ENCODE results near the gene MYO18B.

The MYO18B gene

GRCh38 chr22:25774575-25775026, 32.6 kb downstream of the MYO18B start:
- no peak for DNase-seq (ENCODE audit: low read depth in 2 of 2)

- DNase-seq (ENCODE audit: low read depth in 2 of 2): no peak
These were observed 33.5 kb downstream of the MYO18B start for GRCh38 chr22:25775531-25775930.

- DNase-seq (ENCODE audit: low read depth in 2 of 2): no peak
These were observed 35.4 kb downstream of the MYO18B start for GRCh38 chr22:25777411-25777810.

GRCh38 chr22:25777870-25778269, 35.9 kb downstream of the MYO18B start:
- no peak for DNase-seq (ENCODE audit: low read depth in 2 of 2)

GRCh38 chr22:25779426-25779825, 37.4 kb downstream of the MYO18B start:
- no peak for DNase-seq (ENCODE audit: low read depth in 2 of 2)

- no peak for DNase-seq (ENCODE audit: low read depth in 2 of 2)
These were observed 37.9 kb downstream of the MYO18B start for GRCh38 chr22:25779890-25780289.

DNA sequence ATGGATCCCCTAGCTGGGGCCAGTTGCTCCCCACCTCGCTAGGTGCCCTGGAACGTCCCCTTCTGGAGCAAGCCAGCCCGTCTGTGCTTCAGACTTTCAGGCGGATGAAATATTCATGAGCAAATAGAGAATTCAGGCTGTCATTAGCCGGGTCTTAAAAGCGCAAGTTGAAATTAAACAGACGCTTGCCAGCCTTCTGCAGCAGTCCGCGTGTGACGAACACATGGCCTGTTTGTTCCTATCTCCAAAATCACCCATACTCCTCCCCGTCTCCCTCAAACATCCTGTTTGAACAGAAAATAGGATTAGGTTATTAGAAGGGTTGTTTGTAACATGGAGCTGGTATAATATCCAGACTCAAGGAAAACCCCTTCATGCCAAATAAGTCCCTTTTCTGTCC, 38.7 kb downstream of the MYO18B start:
- no peak for DNase-seq (ENCODE audit: low read depth in 2 of 2)

DNA sequence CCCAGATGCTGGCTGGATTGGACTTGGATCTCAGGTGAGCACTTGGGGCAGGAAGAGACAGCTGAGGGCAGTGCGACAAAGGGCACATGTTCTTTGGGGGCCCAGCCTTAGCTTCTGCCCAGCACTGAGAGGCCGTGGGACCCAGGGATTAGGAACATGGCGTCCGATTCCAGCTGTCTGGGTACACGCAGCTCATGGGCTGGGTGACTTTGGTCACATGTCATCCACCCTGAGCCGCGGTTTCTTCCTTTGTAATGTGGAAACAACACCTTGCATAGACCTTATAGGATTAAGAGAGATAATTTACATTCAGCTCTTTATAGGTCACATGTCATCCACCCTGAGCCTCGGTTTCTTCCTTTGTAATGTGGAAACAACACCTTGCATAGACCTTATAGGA, 39.8 kb downstream of the MYO18B start:
- DNase-seq (ENCODE audit: low read depth in 2 of 2): no peak

- DNase-seq (ENCODE audit: low read depth in 2 of 2): no peak
These were observed 40.8 kb downstream of the MYO18B start for GRCh38 chr22:25782831-25783230.

DNA sequence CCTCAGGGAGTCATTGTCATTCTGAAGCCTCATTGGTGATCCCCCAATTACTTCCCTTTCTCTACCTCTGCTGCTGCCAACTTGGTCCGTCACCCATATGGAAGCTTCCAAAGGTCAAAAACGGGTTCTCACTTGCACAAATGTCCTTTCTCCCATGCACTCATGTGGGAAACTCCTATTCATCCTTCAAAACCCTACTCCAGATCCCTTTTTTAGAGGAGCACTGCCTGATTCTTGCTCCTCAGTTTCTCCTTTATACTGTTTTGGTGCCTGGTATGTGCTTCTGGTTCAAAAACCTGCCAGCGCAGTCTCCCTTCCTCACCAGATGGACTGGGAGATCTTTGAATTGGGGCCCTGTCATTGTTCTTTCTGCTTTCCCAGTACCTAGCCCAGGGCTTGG, 41.9 kb downstream of the MYO18B start:
- no peak for DNase-seq (ENCODE audit: low read depth in 2 of 2)

DNA sequence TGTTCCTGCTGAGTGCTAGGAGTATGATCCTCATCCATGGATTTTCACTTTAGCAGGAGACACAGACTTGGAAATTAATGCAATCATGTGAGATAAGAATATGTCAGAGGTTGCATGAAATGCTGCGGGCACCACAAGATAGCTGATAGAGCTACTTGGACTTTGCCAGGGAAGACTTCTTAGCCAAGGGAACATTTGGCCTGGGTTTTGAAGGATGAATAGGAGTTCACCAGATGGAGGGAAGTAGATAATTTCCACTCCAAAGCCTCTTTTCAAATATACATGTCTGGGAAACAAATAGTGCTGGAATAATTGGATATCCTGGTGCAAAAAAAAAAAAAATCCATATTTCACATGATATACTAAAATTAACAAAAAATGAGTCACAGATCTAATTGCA, 44.2 kb downstream of the MYO18B start:
- no peak for DNase-seq (ENCODE audit: low read depth in 2 of 2)

DNA sequence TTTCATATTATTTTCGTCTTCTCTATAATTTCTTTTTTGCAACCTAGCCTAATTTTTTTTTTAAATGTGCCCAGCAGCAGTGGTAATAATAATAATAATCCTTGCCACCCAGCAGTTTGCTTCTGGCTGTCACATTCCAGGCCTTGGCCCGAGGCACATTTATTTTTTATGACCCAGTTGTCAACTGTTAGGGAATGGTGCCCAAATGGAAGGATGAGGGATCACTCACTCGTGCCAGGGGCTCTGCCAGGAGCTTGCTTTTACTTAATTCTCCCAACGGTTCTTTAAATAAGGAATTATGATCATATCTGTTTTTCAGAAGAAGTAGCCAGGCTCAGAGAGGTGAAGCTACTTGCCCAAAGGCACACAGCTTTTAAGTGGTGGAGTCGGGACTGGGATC, 49.6 kb downstream of the MYO18B start:
- no peak for DNase-seq (ENCODE audit: low read depth in 2 of 2)

GRCh38 chr22:25795478-25795877, 53.5 kb downstream of the MYO18B start:
- DNase-seq (ENCODE audit: low read depth in 2 of 2): no peak

DNA sequence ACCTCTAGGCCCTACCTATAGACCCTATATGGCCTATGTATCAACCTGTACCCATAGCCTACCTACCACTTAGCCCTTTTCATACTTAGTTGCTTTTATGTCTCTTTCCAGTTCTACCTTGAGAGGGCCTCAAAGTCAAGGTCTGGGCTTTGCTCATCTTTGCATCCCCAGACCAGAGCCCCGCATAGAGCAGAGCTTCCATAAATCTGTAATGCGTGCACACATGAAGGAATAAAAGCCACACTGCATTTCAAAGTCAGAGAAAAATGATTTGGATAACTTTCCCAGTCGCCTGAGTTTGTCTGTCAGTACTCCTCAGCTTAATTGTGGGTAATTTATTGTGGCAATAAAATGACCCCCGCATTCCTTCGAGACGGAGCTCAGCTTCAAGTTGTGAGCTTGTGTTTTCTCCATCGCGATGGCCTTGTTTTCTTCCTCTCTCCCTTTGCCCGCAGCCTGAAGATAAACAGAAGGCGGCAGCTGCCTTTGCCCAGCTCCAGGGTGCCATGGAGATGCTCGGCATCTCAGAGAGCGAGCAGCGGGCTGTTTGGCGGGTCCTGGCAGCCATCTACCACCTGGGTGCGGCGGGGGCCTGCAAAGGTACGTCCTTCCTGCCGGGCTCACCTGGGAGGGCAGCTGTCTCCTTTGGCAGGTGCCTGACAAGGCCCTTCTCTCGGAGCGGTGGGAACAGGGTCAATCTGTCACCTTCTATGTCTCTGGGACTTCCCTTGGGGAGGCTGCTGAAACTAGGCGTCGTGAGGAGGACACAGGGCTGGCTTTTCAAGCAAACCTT, 55.7 kb downstream of the MYO18B start:
- no peak for DNase-seq (ENCODE audit: low read depth in 2 of 2)

- no peak for DNase-seq (ENCODE audit: low read depth in 2 of 2)
These were observed 58.8 kb downstream of the MYO18B start for GRCh38 chr22:25800766-25801165.

DNA sequence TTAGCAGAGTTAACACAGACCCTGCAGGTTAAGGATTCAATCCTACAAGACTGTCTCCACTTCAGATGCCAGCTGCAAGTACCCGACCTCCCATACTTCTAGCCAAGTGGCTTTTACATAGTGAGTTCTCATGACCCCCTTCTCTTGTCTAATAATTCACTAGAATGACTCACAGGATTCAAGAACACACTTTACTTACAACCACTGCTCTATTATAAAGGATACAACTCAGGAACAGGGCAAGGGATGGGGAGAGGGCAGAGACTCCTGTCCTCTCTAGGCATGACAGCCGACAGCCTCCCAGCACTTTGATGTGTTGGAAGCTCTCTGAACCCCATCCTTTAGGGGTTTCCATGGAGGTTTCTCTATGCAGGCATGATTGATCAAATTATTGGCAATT, 60.0 kb downstream of the MYO18B start:
- DNase-seq (ENCODE audit: low read depth in 2 of 2): no peak

- no peak for DNase-seq (ENCODE audit: low read depth in 2 of 2)
These were observed 62.7 kb downstream of the MYO18B start for GRCh38 chr22:25804676-25805075.

GRCh38 chr22:25806579-25806978, 64.6 kb downstream of the MYO18B start:
- DNase-seq (ENCODE audit: low read depth in 2 of 2): no peak

- DNase-seq (ENCODE audit: low read depth in 2 of 2): no peak
These were observed 72.7 kb downstream of the MYO18B start for GRCh38 chr22:25814685-25815084.

GRCh38 chr22:25815561-25815960, 73.6 kb downstream of the MYO18B start:
- no peak for DNase-seq (ENCODE audit: low read depth in 2 of 2)

- no peak for DNase-seq (ENCODE audit: low read depth in 2 of 2)
These were observed 74.6 kb downstream of the MYO18B start for GRCh38 chr22:25816522-25817059.

GRCh38 chr22:25817092-25817943, 75.3 kb downstream of the MYO18B start:
- no peak for DNase-seq (ENCODE audit: low read depth in 2 of 2)

DNA sequence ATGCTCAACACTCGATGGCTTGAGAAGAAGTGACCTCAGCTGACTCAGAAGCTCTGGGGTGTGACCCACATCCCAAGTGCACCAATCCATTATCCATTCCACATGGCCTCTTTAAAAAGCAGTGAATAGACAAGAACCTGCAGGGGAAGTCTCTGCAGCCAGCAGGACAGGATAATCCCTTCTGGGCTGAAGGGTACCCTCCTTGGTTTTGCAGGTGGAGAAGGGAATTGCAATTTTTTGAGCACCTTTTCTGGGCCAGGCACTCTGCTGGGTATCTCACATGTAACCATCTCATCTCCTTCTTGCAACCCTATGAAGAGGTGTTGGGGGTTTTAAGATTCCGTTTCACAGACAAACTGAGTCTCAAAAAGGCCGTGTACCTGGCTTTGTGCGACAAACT, 76.6 kb downstream of the MYO18B start:
- DNase-seq (ENCODE audit: low read depth in 2 of 2): no peak
